D721Med (cell line): ENCODE data around the gene RNASE13.
"Not testable (repeated sequence)": the region's sequence is repeated elsewhere in the genome, so short reads cannot be mapped to it uniquely, and the experiment has no call there.

ENCODE experiments used
- DNase-seq: peaks from one replicate; pipeline ENCODE4 v3.0.0; 2011; ENCODE audit warnings: low spot score; ENCODE audit not compliant: insufficient read length
- FAIRE-seq: peaks from 2 replicates; lab custom pipeline; 2011; peaks lifted over from hg19 to GRCh38; lab: Jason Lieb, UNC
- CTCF ChIP-seq: IDR thresholded peaks from 2 replicates; pipeline ENCODE4 v1.5.1; 2012; ENCODE audit warnings: mild to moderate bottlenecking, control low read depth; ENCODE audit not compliant: insufficient read depth; ENCODE audit errors: missing control alignments

Gene RNASE13

GRCh38 chr14:21018781-21019180 is 15.8 kb downstream of the RNASE13 start:
- no peak for FAIRE-seq
- no peak for DNase-seq
- no peak for TF ChIP-seq CTCF

- FAIRE-seq (no peak), DNase-seq (no peak)
- TF ChIP-seq CTCF, result no peak
These were observed 16.3 kb downstream of the RNASE13 start for GRCh38 chr14:21018286-21018685.

GRCh38 chr14:21017528-21018245 is 16.9 kb downstream of the RNASE13 start:
- no peak for TF ChIP-seq CTCF
- FAIRE-seq (no peak), DNase-seq (no peak)

- no peak for TF ChIP-seq CTCF
- FAIRE-seq, result no peak
- no peak for DNase-seq
These were observed 18.0 kb downstream of the RNASE13 start for GRCh38 chr14:21016413-21017190.

GRCh38 chr14:21015312-21015711 is 19.3 kb downstream of the RNASE13 start:
- TF ChIP-seq CTCF, result no peak
- DNase-seq (no peak), FAIRE-seq (no peak)

- peak; percentile 95 for TF ChIP-seq CTCF
- peak; percentile 53 for DNase-seq
- FAIRE-seq, result peak; percentile 63
These were observed 19.8 kb downstream of the RNASE13 start for GRCh38 chr14:21014761-21015190.

GRCh38 chr14:21011136-21011535 is 23.5 kb downstream of the RNASE13 start:
- no peak for DNase-seq
- TF ChIP-seq CTCF, result no peak
- no peak for FAIRE-seq

GRCh38 chr14:21009721-21010120 is 24.9 kb downstream of the RNASE13 start:
- FAIRE-seq, DNase-seq: not testable (repeated sequence)
